Right renal pelvis (tissue), 4 donors: ENCODE results near the gene ATF3. TPM values are rescaled to one million over a fixed set of nuclear protein-coding genes. Genes with fewer than 3 reads are reported as not detected.

ENCODE experiments used
- DNase-seq, 4 donors: peaks; one replicate each; pipeline ENCODE4 v3.0.0-alpha.2; 2013; ENCODE audit warnings: low read depth in 4 of 4, low spot score in 3 of 4, missing footprints in 1 of 4
- polyA plus RNA-seq, 4 donors: library from polyadenylated mRNA; unstranded; fragments of 120-200 nt; gene quantifications; one replicate each; pipeline ENCODE4 v1.2.1, GENCODE V29; 2013; ENCODE audit not compliant: insufficient read length in 4 of 4

The ATF3 gene
- polyA plus RNA-seq, 4 donors = 7.7 to 33.9 (median 14.5) TPM

DNA sequence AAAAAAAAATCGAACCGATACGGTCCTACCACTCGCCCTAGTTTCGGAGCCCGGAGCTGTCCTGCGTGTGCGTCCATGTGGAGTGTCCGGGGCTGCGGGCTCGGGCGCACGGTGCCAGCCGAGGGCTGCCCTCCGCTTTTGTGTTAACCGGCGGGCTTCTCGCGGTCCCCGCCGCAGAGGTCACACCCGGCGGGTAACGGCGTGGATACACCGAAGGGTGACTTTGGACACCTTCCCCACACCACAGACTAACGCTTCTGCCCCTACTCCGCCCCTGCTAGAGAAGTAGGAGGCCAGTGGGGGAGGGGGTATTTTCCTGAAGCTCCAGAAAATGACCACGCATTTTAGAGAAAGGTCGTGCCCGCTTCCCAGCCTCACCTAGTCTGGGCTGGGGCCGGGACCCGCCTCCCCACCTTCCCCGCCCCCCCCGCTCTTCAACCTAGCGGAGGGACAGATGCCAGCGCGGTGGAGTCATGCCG lies 609 bp upstream of the ATF3 start:
- no peak for DNase-seq

DNA sequence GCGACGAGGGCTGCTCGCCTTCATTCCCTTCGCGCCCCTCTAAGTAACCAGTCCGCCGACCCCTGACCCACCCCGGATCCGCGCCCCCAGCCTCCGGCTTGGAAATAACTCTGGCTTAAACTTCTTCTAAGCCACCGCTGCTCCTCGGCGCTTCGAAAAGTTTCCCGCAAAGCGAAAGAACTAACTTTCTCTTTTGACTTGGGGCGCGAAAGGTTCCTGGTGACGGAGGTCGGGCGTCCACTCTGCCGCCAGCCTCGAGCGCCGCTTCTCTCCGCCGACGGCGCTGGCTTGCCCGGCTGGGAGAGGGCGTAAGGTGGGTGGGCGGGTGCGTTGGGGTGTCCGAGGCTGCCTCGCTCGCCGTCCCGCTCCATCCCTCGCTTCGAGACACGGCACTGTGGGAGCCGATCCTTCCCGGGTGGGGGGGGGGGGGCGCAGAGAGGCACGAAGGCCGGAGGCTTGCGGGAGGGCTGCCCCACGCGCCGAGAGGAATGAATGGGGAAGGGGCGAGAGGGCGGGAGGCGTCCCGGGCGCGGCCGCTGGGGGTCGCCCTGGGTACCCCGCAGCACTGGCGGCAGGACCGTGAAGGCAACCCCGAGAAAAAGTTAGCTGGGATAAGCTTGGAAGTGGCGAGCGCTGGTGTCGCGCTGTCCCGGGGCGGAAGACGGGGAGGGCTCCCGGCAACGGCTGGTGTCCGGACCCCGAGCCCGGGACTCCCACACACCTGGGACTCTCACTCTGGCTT lies 569 bp downstream of the ATF3 start:
- peak in 1 of 4 donors; percentile 49 for DNase-seq

DNA sequence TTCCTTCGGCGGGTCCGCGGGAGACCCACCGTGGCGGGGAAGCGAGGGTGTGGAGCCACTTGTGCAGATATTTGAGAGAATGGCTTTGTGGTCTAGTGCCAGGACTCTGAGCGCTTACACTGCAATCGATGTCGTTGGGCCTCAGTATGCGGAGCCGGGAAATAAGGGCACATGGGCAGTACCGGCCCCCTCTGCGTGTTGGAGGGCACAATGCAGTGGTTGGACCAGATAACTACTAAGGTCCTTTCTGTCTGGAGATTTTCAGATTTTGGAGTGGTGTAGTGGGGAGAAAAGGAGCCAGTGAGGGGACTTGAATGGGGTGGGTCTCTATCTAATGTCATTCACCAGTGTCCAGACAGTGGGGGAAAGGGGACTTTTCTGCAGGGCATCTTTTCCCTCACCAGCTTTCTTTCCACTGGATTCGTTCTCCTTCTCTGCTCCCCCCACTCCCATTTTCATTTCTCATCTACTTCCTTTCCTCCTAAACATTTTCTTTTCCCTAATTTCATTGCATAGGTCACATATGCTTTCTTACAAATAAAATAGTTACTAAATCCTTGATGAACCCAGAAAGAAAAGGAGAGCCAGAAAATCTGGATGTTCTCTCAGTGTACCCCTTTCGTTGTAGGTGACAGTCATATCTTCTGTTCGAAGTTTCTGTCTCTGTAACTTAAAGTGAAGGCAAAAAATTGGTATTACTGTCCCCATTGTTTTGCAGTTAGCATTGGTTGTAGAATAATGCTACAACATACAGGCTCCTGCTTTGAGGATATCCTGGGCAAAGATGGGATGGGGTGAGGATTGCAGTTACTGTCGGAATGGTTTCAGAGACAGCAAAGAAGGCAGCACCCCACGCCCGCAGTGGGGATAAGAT lies 1.4 kb downstream of the ATF3 start:
- no peak for DNase-seq

DNA sequence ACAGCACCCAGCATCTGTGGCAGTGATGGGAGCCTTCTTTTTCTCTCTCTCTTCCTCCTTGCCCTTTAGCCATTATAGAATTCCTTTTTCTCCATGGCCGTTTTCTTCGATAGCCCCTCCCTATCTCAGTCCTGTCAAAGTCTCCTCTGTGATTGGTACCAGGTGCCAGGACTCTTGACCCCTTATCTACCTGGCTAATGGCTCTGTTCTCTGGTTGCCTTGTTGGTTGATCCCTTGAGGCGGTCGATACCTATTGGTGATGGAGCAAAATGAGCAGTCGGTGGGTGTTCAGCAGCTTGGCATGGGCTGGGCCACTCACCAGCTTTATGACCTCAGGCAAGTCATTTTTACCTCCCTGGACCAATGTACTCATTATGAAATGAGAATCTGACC lies 2.0 kb downstream of the ATF3 start:
- DNase-seq = no peak

DNA sequence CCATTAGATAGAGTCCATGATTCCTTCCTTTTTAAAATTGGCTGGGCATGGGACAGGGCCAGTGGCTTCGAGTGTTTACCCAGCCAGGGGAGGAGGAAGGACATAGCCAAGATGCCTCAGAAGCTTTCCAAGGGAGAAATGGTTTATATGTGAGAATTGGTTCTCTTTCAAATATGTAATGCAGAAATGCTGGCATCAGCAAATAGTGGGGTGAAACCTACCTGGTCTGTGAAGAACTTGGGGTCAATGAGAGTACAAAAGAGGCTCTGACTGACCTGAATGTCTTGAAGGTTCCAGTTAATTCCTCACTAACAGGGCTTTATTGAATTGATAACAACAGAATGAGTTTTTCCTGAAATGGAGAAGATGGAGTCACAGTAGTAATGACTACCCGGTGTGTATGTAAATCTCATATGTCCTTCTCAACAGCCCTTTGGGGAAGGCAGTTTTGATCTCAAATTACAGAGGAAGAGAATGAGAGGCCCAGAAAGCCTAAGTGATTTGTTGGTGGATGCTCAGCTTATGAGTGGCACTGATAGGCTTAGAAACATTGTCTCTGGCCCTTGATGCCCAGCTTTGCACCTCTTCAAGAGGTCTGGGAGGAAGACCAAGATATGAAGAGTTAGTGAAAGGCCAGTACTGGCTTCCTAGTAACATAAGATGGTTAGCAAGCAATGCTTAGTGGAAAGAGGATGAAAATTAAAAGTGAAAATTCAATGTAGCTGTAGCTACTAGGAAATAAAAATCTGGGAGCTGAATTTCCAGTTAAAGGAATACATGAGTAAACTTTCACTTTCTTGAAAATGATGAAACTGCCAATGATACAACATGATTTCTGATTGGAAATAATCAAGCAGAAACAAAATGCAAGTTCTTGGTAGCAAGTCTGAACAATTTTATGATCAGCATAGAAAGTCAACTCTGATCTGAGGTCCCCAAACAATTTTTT lies 2.7 kb downstream of the ATF3 start:
- DNase-seq = no peak

- no peak for DNase-seq
Measured at GRCh38 chr1:212612041-212612961, 3.7 kb downstream of the ATF3 start.

DNA sequence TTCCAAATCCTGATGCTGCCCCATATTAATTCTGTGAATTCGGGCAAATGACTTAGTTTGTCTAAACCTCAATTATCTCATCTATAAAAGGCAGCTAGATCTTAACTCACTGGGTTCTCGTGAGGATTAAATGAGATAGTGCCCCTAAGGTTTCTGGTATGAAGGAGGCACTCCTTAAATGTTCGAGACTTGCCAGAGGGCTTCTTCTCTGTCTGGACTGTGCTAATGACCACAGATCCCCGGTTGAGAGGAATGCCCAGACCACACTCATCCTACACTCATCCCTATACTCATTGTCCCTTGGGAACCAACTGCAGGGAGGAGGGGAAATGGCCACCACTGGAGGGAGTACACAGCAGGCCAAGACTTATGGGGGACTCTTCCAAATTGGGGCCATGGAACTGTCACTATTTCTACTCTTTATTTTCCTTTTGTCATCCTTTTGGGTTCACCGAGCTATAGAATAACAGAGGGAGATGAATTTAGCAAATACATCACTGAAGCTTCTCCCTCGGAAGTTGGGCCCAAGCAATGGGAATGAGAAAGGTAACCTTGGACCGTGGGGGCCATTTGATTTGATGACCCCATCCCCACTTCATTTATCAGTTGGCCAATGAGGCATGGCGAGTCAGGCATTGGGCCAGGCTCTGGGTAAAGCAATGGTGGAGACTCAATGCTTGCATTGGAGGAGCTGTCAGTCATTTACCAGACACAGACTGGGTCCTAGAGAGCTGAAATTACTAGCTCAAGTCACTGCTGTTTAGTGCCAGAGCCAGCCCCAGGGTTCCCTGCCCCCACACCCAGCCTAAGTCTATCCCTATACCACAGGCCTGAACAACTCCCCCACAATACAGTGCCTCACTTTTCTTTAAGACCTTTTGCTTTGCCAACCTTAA lies 5.1 kb downstream of the ATF3 start:
- no peak for DNase-seq

DNA sequence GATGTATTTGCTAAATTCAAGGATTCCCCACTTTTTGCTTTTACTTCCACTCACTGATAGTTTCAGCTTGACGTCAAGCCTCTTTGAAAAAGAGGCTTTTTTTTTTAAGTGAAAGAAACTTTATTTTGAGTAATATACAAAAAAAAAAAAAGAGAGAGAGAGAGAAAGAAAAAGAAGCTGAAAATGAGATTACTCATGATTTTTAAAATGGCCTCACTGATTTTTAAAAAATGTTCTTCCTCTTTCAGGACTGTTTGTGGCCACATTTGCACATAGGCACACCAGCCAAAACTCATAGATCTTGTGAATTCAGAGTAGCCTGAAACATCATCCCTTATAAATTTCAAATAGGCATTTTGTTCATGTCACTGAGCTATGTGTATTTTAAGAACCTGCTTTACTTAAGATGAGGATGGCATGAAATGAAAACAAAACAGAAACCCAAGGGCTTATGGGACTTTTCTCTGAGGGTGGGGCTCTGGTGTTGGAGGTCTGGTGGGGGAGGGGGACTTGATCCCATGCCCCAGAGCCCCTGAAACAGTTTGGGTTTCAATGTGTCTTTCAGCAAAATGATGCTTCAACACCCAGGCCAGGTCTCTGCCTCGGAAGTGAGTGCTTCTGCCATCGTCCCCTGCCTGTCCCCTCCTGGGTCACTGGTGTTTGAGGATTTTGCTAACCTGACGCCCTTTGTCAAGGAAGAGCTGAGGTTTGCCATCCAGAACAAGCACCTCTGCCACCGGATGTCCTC lies 6.1 kb downstream of the ATF3 start:
- no peak for DNase-seq

DNA sequence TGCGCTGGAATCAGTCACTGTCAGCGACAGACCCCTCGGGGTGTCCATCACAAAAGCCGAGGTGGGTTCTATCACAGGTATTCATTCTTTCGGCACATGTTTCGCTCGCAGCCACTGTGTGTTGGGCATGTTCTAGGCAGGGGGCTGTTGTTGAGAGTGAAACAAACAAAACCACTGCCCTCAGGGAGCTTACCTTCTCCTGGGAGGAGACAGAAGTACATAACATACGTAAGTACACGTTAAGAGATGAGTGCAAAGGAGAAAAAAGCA lies 6.6 kb downstream of the ATF3 start:
- no peak for DNase-seq

DNA sequence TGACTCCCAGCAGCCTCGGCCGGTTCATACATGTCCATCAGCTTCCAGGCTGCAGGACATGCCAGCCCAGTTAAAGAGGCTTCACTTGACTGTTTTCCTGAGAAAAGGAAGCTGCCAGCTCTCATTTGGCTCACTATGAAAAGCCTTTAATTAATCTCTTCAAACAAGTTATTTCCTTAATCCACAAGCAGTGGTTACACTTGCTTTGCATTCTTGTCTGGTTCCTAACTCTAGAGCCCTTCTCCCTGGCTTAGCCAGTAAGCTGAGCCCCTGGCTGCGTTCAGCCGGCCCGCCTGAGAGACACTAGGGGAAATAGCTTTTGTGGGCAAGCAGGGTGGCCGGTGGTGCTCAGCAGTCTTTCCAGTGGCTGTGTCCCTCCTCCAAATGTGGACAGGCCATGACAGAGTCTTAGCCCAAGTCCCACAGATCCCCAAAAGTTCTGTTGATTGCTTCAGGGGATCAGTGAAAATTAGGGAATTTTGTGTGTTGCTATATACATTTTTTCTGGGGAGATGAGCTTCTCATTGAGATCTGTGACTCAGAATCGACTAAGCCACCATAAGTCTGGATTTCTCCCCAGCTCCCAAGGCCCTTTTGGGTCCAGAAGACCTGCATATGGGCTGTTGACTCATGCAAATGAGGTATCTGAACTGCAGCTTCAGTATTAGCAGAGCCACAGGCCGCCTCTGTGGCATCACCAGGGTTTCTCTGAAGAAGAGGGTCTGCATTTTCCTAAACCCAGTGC lies 10.1 kb downstream of the ATF3 start:
- no peak for DNase-seq

GRCh38 chr1:212620293-212620692 lies 11.7 kb downstream of the ATF3 start:
- no peak for DNase-seq

DNA sequence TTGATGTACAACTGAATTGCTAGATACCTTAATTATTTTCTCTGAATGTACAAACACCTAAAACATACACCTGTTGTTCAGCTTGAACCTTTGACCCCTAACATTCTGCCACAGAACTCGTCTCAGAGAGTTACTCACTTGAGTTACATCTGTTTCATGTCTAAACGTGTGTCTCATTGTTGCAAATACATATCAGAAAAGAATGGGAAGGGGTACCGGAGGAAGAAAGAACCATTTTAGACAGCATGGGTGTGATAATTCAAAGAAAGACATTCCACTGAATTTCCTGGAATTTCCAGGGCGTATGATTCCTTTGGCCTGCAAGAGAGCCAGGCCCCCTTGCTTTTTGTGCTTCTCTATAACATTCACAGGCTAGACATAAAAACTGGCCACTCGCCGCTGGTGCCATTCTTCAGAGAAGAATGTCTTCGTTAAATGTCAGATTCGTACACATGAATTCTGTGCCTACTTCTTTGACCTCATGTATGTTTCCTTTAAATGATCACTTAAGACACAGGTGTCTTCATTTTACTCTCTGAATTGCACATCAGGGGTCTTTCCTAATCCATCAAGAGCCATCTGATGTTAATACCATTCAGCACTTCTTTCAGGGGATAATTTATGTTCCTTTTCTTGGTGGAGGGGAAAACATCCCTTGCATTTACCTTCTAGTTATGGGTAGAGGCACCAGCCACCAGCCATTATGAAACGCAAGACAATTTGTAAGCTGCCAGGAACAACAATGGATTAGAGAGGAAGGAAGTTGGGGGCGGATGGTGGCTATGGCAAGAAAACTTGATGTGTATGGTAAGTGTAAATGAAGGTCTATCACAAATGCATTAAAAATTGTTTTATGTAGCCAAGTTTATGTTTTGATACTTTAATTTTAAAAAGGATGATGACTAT lies 12.7 kb downstream of the ATF3 start:
- no peak for DNase-seq

DNA sequence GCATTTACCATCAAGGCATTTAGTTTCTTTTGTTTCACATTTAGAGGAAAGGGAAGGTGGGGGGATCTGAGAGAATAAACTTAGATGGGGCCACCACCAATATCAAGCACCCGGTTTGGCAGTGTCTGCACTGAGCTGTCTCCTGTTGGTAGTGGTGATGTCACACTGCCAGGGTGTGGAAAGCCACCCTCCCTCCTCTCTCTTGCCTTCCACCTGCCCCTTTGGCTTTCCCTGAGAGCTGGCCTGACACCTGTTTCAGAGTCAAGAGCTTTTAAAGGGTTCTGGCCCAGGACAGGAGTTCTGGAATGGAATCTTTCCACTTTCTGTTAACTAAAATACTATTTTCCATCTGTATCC lies 13.4 kb downstream of the ATF3 start:
- DNase-seq = no peak

DNA sequence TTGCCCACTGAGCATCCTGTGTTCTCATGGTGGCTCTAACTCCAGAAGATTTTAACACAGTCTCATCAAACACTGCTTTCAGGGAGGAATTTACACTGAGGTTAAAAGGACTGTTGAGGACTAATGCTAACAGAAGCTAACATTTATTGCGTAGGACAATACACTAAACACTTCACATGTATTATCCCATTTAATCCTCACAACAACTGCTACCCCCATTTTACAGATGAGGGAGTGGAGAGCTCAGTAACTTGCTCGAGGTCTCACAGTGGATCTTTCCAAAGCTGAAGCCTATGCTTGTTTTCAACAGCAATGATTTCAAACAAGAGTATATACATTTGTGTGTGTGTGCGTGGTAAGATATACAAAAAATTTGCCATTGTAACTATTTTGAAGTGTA lies 13.9 kb downstream of the ATF3 start:
- DNase-seq = no peak

- no peak for DNase-seq
Measured at GRCh38 chr1:212622906-212623305, 14.3 kb downstream of the ATF3 start.

GRCh38 chr1:212623603-212624002 lies 15.0 kb downstream of the ATF3 start:
- no peak for DNase-seq
